HG03064 (cell line): ENCODE results near the gene TET2.
A peak's percentile ranks its signal among the peaks of the same experiment; 100 is the strongest.

ENCODE experiments used
- ATAC-seq: cut with Tn5 transposase; IDR thresholded peaks from one replicate; pipeline ENCODE4 v1.9.1; 2021; ENCODE audit warnings: low read depth; ENCODE audit not compliant: unreplicated experiment

TET2 gene

GRCh38 chr4:105181259-105181658 is 34.6 kb downstream of the TET2 start:
- no peak for ATAC-seq

- no peak for ATAC-seq
These were observed 35.5 kb downstream of the TET2 start for GRCh38 chr4:105182211-105182610.

GRCh38 chr4:105184316-105184980 is 37.8 kb downstream of the TET2 start:
- no peak for ATAC-seq

- no peak for ATAC-seq
These were observed 40.1 kb downstream of the TET2 start for GRCh38 chr4:105186701-105187161.

- ATAC-seq, result no peak
These were observed 43.4 kb downstream of the TET2 start for GRCh38 chr4:105189855-105190650.

GRCh38 chr4:105191621-105192210 is 45.0 kb downstream of the TET2 start:
- ATAC-seq, result peak; percentile 48

- ATAC-seq, result no peak
These were observed 45.8 kb downstream of the TET2 start for GRCh38 chr4:105192474-105192873.

GRCh38 chr4:105192910-105193309 is 46.2 kb downstream of the TET2 start:
- no peak for ATAC-seq

- ATAC-seq, result no peak
These were observed 46.9 kb downstream of the TET2 start for GRCh38 chr4:105193536-105193935.

GRCh38 chr4:105194328-105195231 is 47.9 kb downstream of the TET2 start:
- ATAC-seq, result peak; percentile 93

- no peak for ATAC-seq
These were observed 50.0 kb downstream of the TET2 start for GRCh38 chr4:105196523-105197145.

- ATAC-seq, result no peak
These were observed 51.1 kb downstream of the TET2 start for GRCh38 chr4:105197777-105198176.

- no peak for ATAC-seq
These were observed 51.9 kb downstream of the TET2 start for GRCh38 chr4:105198541-105198940.

- ATAC-seq, result no peak
These were observed 59.5 kb downstream of the TET2 start for GRCh38 chr4:105206214-105206613.

- no peak for ATAC-seq
These were observed 60.7 kb downstream of the TET2 start for GRCh38 chr4:105207386-105207785.

GRCh38 chr4:105208561-105208960 is 61.9 kb downstream of the TET2 start:
- no peak for ATAC-seq

GRCh38 chr4:105210916-105211315 is 64.2 kb downstream of the TET2 start:
- ATAC-seq, result no peak

- no peak for ATAC-seq
These were observed 69.1 kb downstream of the TET2 start for GRCh38 chr4:105215609-105216313.

- no peak for ATAC-seq
These were observed 78.8 kb downstream of the TET2 start for GRCh38 chr4:105225500-105225899.

- no peak for ATAC-seq
These were observed 80.4 kb downstream of the TET2 start for GRCh38 chr4:105227054-105227453.
